Mesenchymal stem cell (in vitro differentiated cells and primary cell): ENCODE data around the gene PSMD11.

ENCODE experiments used
- DNase-seq: peaks from one replicate; pipeline ENCODE4 v3.0.0-alpha.2; 2013
- H2AFZ ChIP-seq: one replicate; pipeline ENCODE4 v1.6.1; 2013; ENCODE audit warnings: low read depth, mild to moderate bottlenecking, control low read depth, inconsistent platforms, low read length, moderate library complexity
- H2AK5ac ChIP-seq: 2 replicates; pipeline ENCODE4 v1.6.1; 2013; ENCODE audit warnings: low read length, moderate library complexity, mild to moderate bottlenecking, inconsistent platforms; ENCODE audit not compliant: severe bottlenecking
- H2BK120ac ChIP-seq: one replicate; pipeline ENCODE4 v1.6.1; 2013; ENCODE audit warnings: low read depth, mild to moderate bottlenecking, inconsistent platforms, low read length, moderate library complexity
- H2BK12ac ChIP-seq, 2 experiments: one replicate each; pipeline ENCODE4 v1.6.1; 2013; ENCODE audit warnings: inconsistent platforms in 2 of 2, low read length in 2 of 2, mild to moderate bottlenecking in 2 of 2, moderate library complexity in 2 of 2, control low read depth in 1 of 2
- H2BK15ac ChIP-seq: one replicate; pipeline ENCODE4 v1.6.1; 2013; ENCODE audit warnings: mild to moderate bottlenecking, low read depth, inconsistent platforms; ENCODE audit not compliant: poor library complexity, severe bottlenecking
- H2BK5ac ChIP-seq: 2 replicates; pipeline ENCODE4 v1.6.1; 2013; ENCODE audit warnings: low read depth, mild to moderate bottlenecking, low read length, control low read depth, inconsistent platforms; ENCODE audit not compliant: poor library complexity, severe bottlenecking
- H3K14ac ChIP-seq, 2 experiments: one replicate each; pipeline ENCODE4 v1.6.1; 2013; ENCODE audit warnings: inconsistent platforms in 2 of 2, low read length in 2 of 2, control low read depth in 1 of 2, mild to moderate bottlenecking in 1 of 2, moderate library complexity in 1 of 2
- H3K18ac ChIP-seq, 2 experiments: one replicate each; pipeline ENCODE4 v1.6.1; 2013; ENCODE audit warnings: inconsistent platforms in 2 of 2, low read length in 2 of 2, control low read depth in 1 of 2, low read depth in 1 of 2, mild to moderate bottlenecking in 1 of 2
- H3K23ac ChIP-seq, 2 experiments: one replicate each; pipeline ENCODE4 v1.6.1; 2013; ENCODE audit warnings: inconsistent platforms in 2 of 2, low read length in 2 of 2, mild to moderate bottlenecking in 2 of 2, moderate library complexity in 2 of 2, control low read depth in 1 of 2
- H3K27ac ChIP-seq: 2 replicates; pipeline ENCODE4 v1.5.1; 2013; ENCODE audit warnings: mild to moderate bottlenecking, moderate library complexity, low read length, control low read depth, inconsistent platforms; ENCODE audit not compliant: poor library complexity, severe bottlenecking
- H3K27me3 ChIP-seq, 2 experiments: 2 replicates each; pipeline versions ENCODE4 v1.6.1 to v1.7.0; 2013; ENCODE audit warnings: low read length in 2 of 2, mild to moderate bottlenecking in 2 of 2, moderate library complexity in 2 of 2, control low read depth in 1 of 2, inconsistent platforms in 1 of 2; ENCODE audit not compliant: control insufficient read depth in 1 of 2, insufficient read depth in 1 of 2
- H3K36me3 ChIP-seq, 2 experiments: 2 replicates each; pipeline versions ENCODE4 v1.6.1 to v1.7.0; 2013; ENCODE audit warnings: low read length in 2 of 2, control low read depth in 1 of 2, inconsistent platforms in 1 of 2, low read depth in 1 of 2, mild to moderate bottlenecking in 1 of 2; ENCODE audit not compliant: insufficient read depth in 2 of 2, control insufficient read depth in 1 of 2
- H3K4ac ChIP-seq, 2 experiments: one replicate each; pipeline ENCODE4 v1.6.1; 2013; ENCODE audit warnings: inconsistent platforms in 2 of 2, low read length in 2 of 2, mild to moderate bottlenecking in 2 of 2, moderate library complexity in 2 of 2, control low read depth in 1 of 2, low read depth in 1 of 2
- H3K4me1 ChIP-seq: 2 replicates; pipeline ENCODE4 v1.6.1; 2013; ENCODE audit warnings: low read depth, low read length, control low read depth; ENCODE audit not compliant: control insufficient read depth, insufficient read depth
- H3K4me2 ChIP-seq: 2 replicates; pipeline ENCODE4 v1.6.1; 2013; ENCODE audit warnings: low read length, mild to moderate bottlenecking, inconsistent platforms; ENCODE audit not compliant: poor library complexity, severe bottlenecking
- H3K4me3 ChIP-seq, 2 experiments: 2 replicates each; pipeline versions ENCODE4 v1.5.1 to v1.7.0; 2013; ENCODE audit warnings: low read length in 2 of 2, mild to moderate bottlenecking in 2 of 2, control low read depth in 1 of 2, low read depth in 1 of 2; ENCODE audit not compliant: insufficient read depth in 1 of 2
- H3K79me1 ChIP-seq: replicated peaks from 2 replicates; pipeline ENCODE4 v1.6.1; 2013; ENCODE audit warnings: mild to moderate bottlenecking, control low read depth, low read length, inconsistent platforms; ENCODE audit not compliant: poor library complexity, severe bottlenecking
- H3K9ac ChIP-seq: 2 replicates; pipeline ENCODE4 v1.7.0; 2013; ENCODE audit warnings: mild to moderate bottlenecking, low read length, moderate library complexity
- H3K9me3 ChIP-seq: 2 replicates; pipeline ENCODE4 v1.7.0; 2013; ENCODE audit warnings: mild to moderate bottlenecking, low read length; ENCODE audit not compliant: control insufficient read depth
- H4K8ac ChIP-seq: one replicate; pipeline ENCODE4 v1.6.1; 2013; ENCODE audit warnings: inconsistent platforms, mild to moderate bottlenecking, low read length, moderate library complexity
- H4K91ac ChIP-seq: one replicate; pipeline ENCODE4 v1.6.1; 2013; ENCODE audit warnings: mild to moderate bottlenecking, low read length, inconsistent platforms
- WGBS: methylation state at CpG from one replicate; pipeline ENCODE4 v1.1.7; 2013; ENCODE audit warnings: mixed read lengths; 5-methylcytosine and 5-hydroxymethylcytosine counted together

The PSMD11 gene

DNA sequence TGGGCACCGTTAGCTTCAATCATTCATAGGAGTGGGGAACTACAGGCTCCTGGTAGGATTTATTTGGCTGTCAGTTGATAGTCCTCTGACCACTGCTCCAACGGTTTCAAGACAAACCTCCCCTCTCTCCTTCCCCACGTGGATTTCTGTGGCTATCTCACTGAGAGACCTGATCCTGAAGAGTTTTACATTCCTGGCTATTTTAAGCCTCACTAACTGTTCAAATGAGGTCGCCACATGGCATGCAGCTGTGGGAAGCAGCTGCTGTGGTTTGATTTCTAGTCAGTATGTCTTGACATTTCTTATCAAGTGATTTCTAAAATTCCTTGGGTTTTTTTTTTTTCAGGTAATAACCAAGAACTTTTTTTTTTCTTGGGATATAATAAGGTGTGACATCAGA lies 80.8 kb downstream of the PSMD11 start:
- Histone ChIP-seq H3K4me3 (no peak overlapping the region), H3K79me1 (no peaks in the 10 kb centered on the region), H2BK15ac (no peak overlapping the region), H2BK120ac (no peak overlapping the region), H4K91ac (no peak overlapping the region), H3K36me3 (peaks cover 0 to 24% of the 10 kb centered on the region in 2 experiments), H3K27ac (no peak overlapping the region), H3K4ac (no peak overlapping the region), H2BK5ac (no peak overlapping the region), H2AK5ac (no peak overlapping the region), H2BK12ac (no peak overlapping the region), H3K14ac (no peak overlapping the region), H3K4me1 (peaks cover 9% of the 10 kb centered on the region), H2AFZ (no peak overlapping the region), H3K9me3 (no peaks in the 10 kb centered on the region), H3K4me2 (no peak overlapping the region), H3K18ac (no peak overlapping the region), H3K27me3 (no peaks in the 10 kb centered on the region), H3K23ac (no peak overlapping the region), H3K9ac (no peak overlapping the region), H4K8ac (no peak overlapping the region)
- WGBS: 0% methylated on average over 3 of the region's 4 CpGs
- peak; percentile 65 for DNase-seq

DNA sequence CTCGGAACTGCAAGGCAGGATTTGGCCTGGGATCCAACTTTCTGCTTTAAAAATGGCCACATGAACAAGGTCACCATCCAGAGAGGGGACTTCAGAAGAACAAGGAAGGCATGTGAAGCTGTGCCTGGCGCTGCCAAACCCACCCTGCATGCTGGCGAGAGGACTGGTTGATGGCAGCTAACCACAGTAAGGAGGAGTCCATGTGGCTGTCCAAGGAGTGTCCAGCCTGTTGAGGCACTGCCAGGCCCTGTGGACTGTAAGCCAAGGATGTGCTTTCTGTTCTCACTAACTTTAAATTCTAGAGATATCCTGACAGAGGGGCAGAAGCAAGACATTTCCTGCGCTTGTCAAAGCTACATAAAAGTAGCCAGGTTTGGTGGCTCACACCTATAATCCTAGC lies 82.8 kb downstream of the PSMD11 start:
- Histone ChIP-seq H2BK5ac (no peak overlapping the region), H3K18ac (peak overlapping the region; percentile 2 to 34), H2AK5ac (no peak overlapping the region), H4K91ac (no peak overlapping the region), H2BK12ac (no peak overlapping the region), H3K4me3 (no peak overlapping the region), H4K8ac (no peak overlapping the region), H3K23ac (no peak overlapping the region), H3K4ac (no peak overlapping the region), H2AFZ (no peak overlapping the region), H3K36me3 (peaks cover 0 to 24% of the 10 kb centered on the region in 2 experiments), H3K79me1 (no peaks in the 10 kb centered on the region), H2BK15ac (no peak overlapping the region), H3K27ac (no peak overlapping the region), H3K9me3 (no peaks in the 10 kb centered on the region), H2BK120ac (no peak overlapping the region), H3K4me2 (no peak overlapping the region), H3K27me3 (no peaks in the 10 kb centered on the region), H3K4me1 (peaks cover 6% of the 10 kb centered on the region), H3K9ac (no peak overlapping the region), H3K14ac (no peak overlapping the region)
- DNase-seq: no peak
- WGBS: 95% methylated on average over 4 of the region's 4 CpGs

DNA sequence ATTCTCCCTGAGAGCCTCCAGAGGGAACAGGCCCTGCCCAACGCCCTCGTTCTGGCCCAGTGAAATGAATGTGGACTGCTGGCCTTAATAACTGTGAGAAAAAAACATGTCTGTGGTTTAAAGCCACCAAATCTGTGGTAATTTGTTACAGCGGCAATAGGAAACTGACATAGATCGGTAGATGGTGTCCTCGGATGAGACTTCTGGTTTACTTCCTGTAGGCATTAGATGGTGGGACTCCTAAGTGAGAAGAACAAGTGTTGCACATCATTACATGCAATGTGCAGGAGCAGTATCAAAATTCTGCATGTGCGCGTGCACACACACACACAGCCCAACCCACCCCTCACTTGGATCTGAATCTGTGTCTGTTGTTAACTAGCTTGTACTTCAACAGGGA lies 84.5 kb downstream of the PSMD11 start:
- 98% methylated on average over 5 of the region's 7 CpGs for WGBS
- Histone ChIP-seq H3K9ac (no peak overlapping the region), H3K79me1 (no peaks in the 10 kb centered on the region), H3K4me2 (no peak overlapping the region), H3K9me3 (no peaks in the 10 kb centered on the region), H3K23ac (no peak overlapping the region), H2BK15ac (no peak overlapping the region), H2AK5ac (no peak overlapping the region), H3K4ac (no peak overlapping the region), H3K18ac (peak overlapping the region in 1 of 2 experiments; percentile 52), H4K8ac (no peak overlapping the region), H3K27ac (no peak overlapping the region), H2BK12ac (peak overlapping the region in 1 of 2 experiments; percentile 25), H2BK5ac (no peak overlapping the region), H3K36me3 (peaks cover 0 to 34% of the 10 kb centered on the region in 2 experiments), H3K4me1 (peaks cover 6% of the 10 kb centered on the region), H3K27me3 (no peaks in the 10 kb centered on the region), H2AFZ (no peak overlapping the region), H3K14ac (peak overlapping the region in 1 of 2 experiments; percentile 41), H4K91ac (no peak overlapping the region), H2BK120ac (no peak overlapping the region), H3K4me3 (no peak overlapping the region)
- DNase-seq: no peak

DNA sequence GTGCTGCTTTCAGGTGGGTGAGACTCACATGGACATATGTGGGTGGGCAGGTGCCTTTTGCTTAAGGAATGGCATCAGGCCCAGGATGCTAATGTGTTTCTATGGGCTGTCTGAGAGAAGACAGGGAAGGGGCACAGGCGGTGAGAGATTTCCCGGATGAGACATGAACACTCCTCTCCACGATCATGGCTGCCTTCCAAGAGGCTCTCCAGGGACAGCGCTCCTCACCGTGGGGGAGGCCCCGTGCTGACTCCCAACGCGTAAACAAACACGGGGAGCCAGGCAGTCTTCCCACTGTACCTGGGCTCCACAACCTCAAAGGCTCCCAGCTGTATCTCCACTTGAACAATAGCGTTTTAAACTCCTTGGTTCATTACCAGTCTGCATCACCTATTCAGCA lies 85.3 kb downstream of the PSMD11 start:
- Histone ChIP-seq H3K36me3 (peaks cover 0 to 34% of the 10 kb centered on the region in 2 experiments), H3K4me3 (no peak overlapping the region), H3K18ac (no peak overlapping the region), H2BK5ac (no peak overlapping the region), H4K8ac (no peak overlapping the region), H4K91ac (no peak overlapping the region), H3K27me3 (no peaks in the 10 kb centered on the region), H2AFZ (no peak overlapping the region), H3K9ac (no peak overlapping the region), H3K27ac (no peak overlapping the region), H2BK15ac (no peak overlapping the region), H3K9me3 (no peaks in the 10 kb centered on the region), H3K23ac (no peak overlapping the region), H3K4ac (no peak overlapping the region), H3K4me2 (no peak overlapping the region), H2BK120ac (no peak overlapping the region), H2AK5ac (no peak overlapping the region), H3K4me1 (peaks cover 6% of the 10 kb centered on the region), H3K79me1 (no peaks in the 10 kb centered on the region), H2BK12ac (no peak overlapping the region), H3K14ac (no peak overlapping the region)
- WGBS: 67% methylated on average over 10 of the region's 10 CpGs
- no peak for DNase-seq
